SK-N-SH (cell line): ENCODE data around the gene HOXA6. TPM values are rescaled to one million over a fixed set of nuclear protein-coding genes. Genes with fewer than 3 reads are reported as not detected.

Source experiments
- CTCF ChIA-PET: fragments of 300-600, 350-600 bp; formaldehyde crosslinking; extraction: SDS; loops from one replicate; lab custom pipeline; 2021; lab: Yijun Ruan, JAX
- POLR2A ChIA-PET: fragments of 350-600 bp; sonication (Branson Sonifier 250); formaldehyde crosslinking; extraction: SDS; loops from one replicate; lab custom pipeline; 2020; ENCODE audit warnings: antibody characterized with exemption, inconsistent platforms; lab: Yijun Ruan, JAX
- DNase-seq: peaks from one replicate; pipeline ENCODE4 v3.0.0; 2012
- H2AFZ ChIP-seq: fragments of 200-600 bp; sonication (generic); 2 replicates; pipeline ENCODE4 v1.8.1; 2016; ENCODE audit warnings: antibody characterized with exemption, mild to moderate bottlenecking, low read depth
- H3F3A ChIP-seq: fragments of 200-600 bp; sonication (generic); replicated peaks from 2 replicates; pipeline ENCODE3; 2016; ENCODE audit warnings: antibody characterized with exemption, mild to moderate bottlenecking; ENCODE audit not compliant: insufficient read depth
- H3K27ac ChIP-seq, 2 experiments: fragments of 200-500 bp in 1 of 2; fragments of 200-600 bp in 1 of 2; sonication (Bioruptor generic) in 1 of 2; sonication (generic), shearing (Covaris generic) in 1 of 2; 2 replicates each; pipeline versions ENCODE4 v1.5.1 to v1.6.1; 2014 to 2016; ENCODE audit warnings: low read depth in 2 of 2, inconsistent platforms in 1 of 2, low read length in 1 of 2, mild to moderate bottlenecking in 1 of 2, mixed read lengths in 1 of 2
- H3K27me3 ChIP-seq: fragments of 200-600 bp; sonication (generic), shearing (Covaris generic); 2 replicates; pipeline ENCODE4 v1.6.1; 2016; ENCODE audit warnings: mixed run types; ENCODE audit not compliant: insufficient read depth
- H3K36me3 ChIP-seq, 2 experiments: fragments of 200-500 bp in 1 of 2; fragments of 200-600 bp in 1 of 2; sonication (Bioruptor generic) in 1 of 2; sonication (generic) in 1 of 2; replicated peaks in 1 of 2; 2 replicates each; pipeline versions ENCODE3 to v1.5.1; 2014 to 2016; ENCODE audit warnings: low read length in 1 of 2, mild to moderate bottlenecking in 1 of 2; ENCODE audit not compliant: insufficient read depth in 2 of 2, control insufficient read depth in 1 of 2
- H3K4me1 ChIP-seq, 2 experiments: fragments of 200-500 bp in 1 of 2; fragments of 200-600 bp in 1 of 2; sonication (Bioruptor generic) in 1 of 2; sonication (generic), shearing (Covaris generic) in 1 of 2; 2 replicates each; pipeline versions ENCODE4 v1.5.1 to v1.6.1; 2014 to 2016; ENCODE audit warnings: low read depth in 1 of 2, low read length in 1 of 2, mixed run types in 1 of 2; ENCODE audit not compliant: insufficient read depth in 2 of 2, control insufficient read depth in 1 of 2
- H3K4me2 ChIP-seq: fragments of 200-600 bp; sonication (generic), shearing (Covaris generic); 2 replicates; pipeline ENCODE4 v1.6.1; 2017; ENCODE audit warnings: mixed run types
- H3K4me3 ChIP-seq, 2 experiments: fragments of 200-500 bp in 1 of 2; fragments of 200-600 bp in 1 of 2; sonication (Bioruptor generic) in 1 of 2; sonication (generic), shearing (Covaris generic) in 1 of 2; 2 replicates each; pipeline versions ENCODE4 v1.5.1 to v1.8.1; 2014 to 2016; ENCODE audit warnings: low read depth in 2 of 2, inconsistent platforms in 1 of 2, low read length in 1 of 2, mild to moderate bottlenecking in 1 of 2, mixed read lengths in 1 of 2, moderate library complexity in 1 of 2
- H3K79me2 ChIP-seq: fragments of 200-600 bp; sonication (generic); 2 replicates; pipeline ENCODE4 v1.8.1; 2017; ENCODE audit warnings: mild to moderate bottlenecking; ENCODE audit not compliant: insufficient read depth
- H3K9ac ChIP-seq: fragments of 200-600 bp; sonication (generic); 2 replicates; pipeline ENCODE4 v1.6.1; 2017; ENCODE audit warnings: mixed run types
- H3K9me2 ChIP-seq: fragments of 200-600 bp; sonication (generic); 2 replicates; pipeline ENCODE4 v1.6.1; 2017; ENCODE audit warnings: mixed run types
- H3K9me3 ChIP-seq: fragments of 200-600 bp; sonication (generic); 2 replicates; pipeline ENCODE4 v1.6.1; 2017; ENCODE audit warnings: mixed run types, mild to moderate bottlenecking, moderate library complexity
- H4K20me1 ChIP-seq: fragments of 200-600 bp; sonication (generic); 2 replicates; pipeline ENCODE4 v1.6.1; 2017; ENCODE audit warnings: mild to moderate bottlenecking, mixed run types; ENCODE audit not compliant: insufficient read depth
- CHD2 ChIP-seq: fragments of 150-350 bp; IDR thresholded peaks from 2 replicates; pipeline ENCODE4 v1.6.1; 2018; ENCODE audit warnings: low read length; ENCODE audit not compliant: partially characterized antibody
- EP300 ChIP-seq, 2 experiments: IDR thresholded peaks; 2 replicates each; pipeline versions ENCODE4 v1.4.0 to v1.6.1; 2012; ENCODE audit warnings: borderline replicate concordance in 1 of 2, low read depth in 1 of 2, low read length in 1 of 2
- FOXJ3 ChIP-seq: sonication (generic); formaldehyde crosslinking; IDR thresholded peaks from 2 replicates; pipeline ENCODE4 v1.5.1; 2020; ENCODE audit warnings: mild to moderate bottlenecking, missing genetic modification reagents
- GABPA ChIP-seq: IDR thresholded peaks from 2 replicates; pipeline ENCODE4 v1.4.0; 2012; ENCODE audit warnings: low read depth, mild to moderate bottlenecking
- GATA2 ChIP-seq: sonication (generic); formaldehyde crosslinking; IDR thresholded peaks from 2 replicates; pipeline ENCODE4 v1.5.0; 2020; ENCODE audit warnings: mild to moderate bottlenecking, missing genetic modification reagents
- JUND ChIP-seq: IDR thresholded peaks from 2 replicates; pipeline ENCODE4 v1.4.0; 2012
- MEF2A ChIP-seq: IDR thresholded peaks from 2 replicates; pipeline ENCODE4 v1.4.0; 2012; ENCODE audit warnings: low read depth, borderline replicate concordance
- MXI1 ChIP-seq: IDR thresholded peaks from 2 replicates; pipeline ENCODE4 v1.6.1; 2012; ENCODE audit warnings: mild to moderate bottlenecking, low read depth, low read length, improper control_type of control experiment
- POLR2AphosphoS5 ChIP-seq: IDR thresholded peaks from 2 replicates; pipeline ENCODE4 v1.6.1; 2012; ENCODE audit warnings: low read depth, low read length
- RAD21 ChIP-seq: IDR thresholded peaks from 2 replicates; pipeline ENCODE4 v1.6.1; 2012; ENCODE audit warnings: mild to moderate bottlenecking, low read length
- RXRA ChIP-seq: IDR thresholded peaks from 2 replicates; pipeline ENCODE4 v1.4.0; 2012; ENCODE audit warnings: low read depth, mild to moderate bottlenecking, borderline replicate concordance
- SIN3A ChIP-seq: IDR thresholded peaks from 2 replicates; pipeline ENCODE4 v1.6.1; 2012; ENCODE audit warnings: low read depth, mild to moderate bottlenecking, low read length, moderate library complexity, borderline replicate concordance
- TCF12 ChIP-seq: IDR thresholded peaks from 2 replicates; pipeline ENCODE4 v1.4.0; 2012
- TEAD4 ChIP-seq: IDR thresholded peaks from 2 replicates; pipeline ENCODE4 v1.4.0; 2012; ENCODE audit warnings: mild to moderate bottlenecking, borderline replicate concordance; ENCODE audit not compliant: insufficient read depth
- YY1 ChIP-seq: IDR thresholded peaks from 2 replicates; pipeline ENCODE4 v1.4.0; 2012; ENCODE audit warnings: low read depth, mild to moderate bottlenecking
- ZBTB33 ChIP-seq: IDR thresholded peaks from 2 replicates; pipeline ENCODE4 v1.4.0; 2012; ENCODE audit warnings: low read depth, borderline replicate concordance
- WGBS: methylation state at CpG from one replicate; pipeline ENCODE4 v1.1.6; 2017; ENCODE audit warnings: low lambda C conversion rate; 5-methylcytosine and 5-hydroxymethylcytosine counted together
- polyA plus RNA-seq, 3 experiments: library from polyadenylated mRNA; depleted of rRNA; stranded (reverse); fragments of >200 nt; gene quantifications; 2 replicates each; pipeline ENCODE4 v1.2.3, GENCODE V29; 2012
- TF ChIP-seq, protein P1 (sequence below): IDR thresholded peaks from 2 replicates; pipeline ENCODE4 v1.4.0; 2012; ENCODE audit warnings: low read depth, borderline replicate concordance

The HOXA6 gene
- polyA plus RNA-seq, 1 of the 3 experiments (the other 2 are of a cell fraction): not detected

DNA sequence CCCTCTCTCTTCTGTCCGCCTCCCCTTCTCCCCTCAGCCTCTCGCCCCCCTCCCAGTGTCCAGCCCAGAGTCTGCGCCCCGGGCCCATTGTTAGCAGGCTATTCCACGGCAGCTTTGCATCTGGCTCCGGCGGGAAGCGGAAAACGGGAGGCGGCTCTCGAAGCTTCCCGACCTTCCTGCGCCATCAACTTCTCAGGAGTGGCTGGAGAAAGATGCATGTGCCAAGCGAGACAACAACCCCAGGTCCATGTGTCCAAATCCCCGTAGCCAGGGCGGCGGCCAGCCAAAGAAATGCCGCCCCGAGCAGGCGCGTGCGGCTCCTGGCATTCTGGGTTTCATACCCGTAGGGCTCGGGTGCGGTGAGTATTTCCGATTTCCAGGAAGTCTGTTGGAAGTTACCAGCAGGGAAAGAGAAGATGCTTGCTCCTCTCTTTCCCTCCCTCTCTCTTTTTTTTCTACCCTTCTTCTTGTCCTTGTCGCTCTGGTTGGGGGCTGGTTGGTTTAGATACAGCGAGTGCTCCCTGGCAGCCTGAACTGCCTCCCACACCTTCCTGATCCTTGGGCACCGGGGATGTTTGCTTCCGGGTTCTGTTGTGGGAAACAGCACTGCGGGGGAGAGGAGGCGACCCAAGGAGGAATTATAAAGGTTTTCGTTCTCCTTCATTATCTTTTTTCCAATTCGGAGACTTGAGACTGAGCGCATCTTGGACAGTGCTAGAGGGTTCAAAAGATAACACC lies 43.9 kb downstream of the HOXA6 start:
- Histone ChIP-seq H3K79me2 (no peaks in the 10 kb centered on the region), H3K4me2 (no peak overlapping the region), H3K36me3 (no peaks in the 10 kb centered on the region), H3K4me3 (no peak overlapping the region), H3K27ac (no peak overlapping the region), H2AFZ (no peak overlapping the region; the same call in 1 of the 2 replicates), H3K4me1 (no peaks in the 10 kb centered on the region; a peak in 1 of 4 replicates), H3F3A (no peaks in the 10 kb centered on the region), H4K20me1 (no peaks in the 10 kb centered on the region), H3K9ac (no peak overlapping the region), H3K9me2 (no peaks in the 10 kb centered on the region), H3K9me3 (no peaks in the 10 kb centered on the region), H3K27me3 (peaks cover 100% of the 10 kb centered on the region)
- ChIA-PET CTCF (no interaction called here), POLR2A (no interaction called here)
- no peak for DNase-seq
- 16% methylated on average over 35 of the region's 35 CpGs for WGBS
- TF ChIP-seq CHD2 (no peak), EP300 (IDR thresholded peaks at IDR 0.05; ENCODE audit: borderline replicate concordance in 1 of 2, low read depth in 1 of 2, low read length in 1 of 2) (no peak), MEF2A (no peak), FOXJ3 (CRISPR knock-in tag) (no peak), GATA2 (CRISPR knock-in tag) (no peak), RAD21 (no peak), POLR2AphosphoS5 (no peak), GABPA (no peak), SIN3A (no peak), JUND (no peak), TCF12 (no peak), TEAD4 (no peak), MXI1 (no peak), ZBTB33 (no peak), RXRA (no peak), YY1 (no peak)
- TF ChIP-seq, protein P1, sequence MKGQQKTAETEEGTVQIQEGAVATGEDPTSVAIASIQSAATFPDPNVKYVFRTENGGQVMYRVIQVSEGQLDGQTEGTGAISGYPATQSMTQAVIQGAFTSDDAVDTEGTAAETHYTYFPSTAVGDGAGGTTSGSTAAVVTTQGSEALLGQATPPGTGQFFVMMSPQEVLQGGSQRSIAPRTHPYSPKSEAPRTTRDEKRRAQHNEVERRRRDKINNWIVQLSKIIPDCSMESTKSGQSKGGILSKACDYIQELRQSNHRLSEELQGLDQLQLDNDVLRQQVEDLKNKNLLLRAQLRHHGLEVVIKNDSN: no peak
